DOHH2 (cell line): ENCODE measurements around the gene LAPTM5.

Experiments used
- H3F3A ChIP-seq: fragments of 200-600 bp; sonication (generic), shearing (Covaris generic); 2 replicates; pipeline ENCODE4 v1.6.0; 2016; ENCODE audit warnings: antibody characterized with exemption, mild to moderate bottlenecking; ENCODE audit not compliant: control insufficient read depth, insufficient read depth
- H3K27ac ChIP-seq: fragments of 200-600 bp; sonication (generic); 2 replicates; pipeline ENCODE4 v1.5.1; 2014; ENCODE audit warnings: low read depth, mild to moderate bottlenecking, low read length, moderate library complexity
- H3K27me3 ChIP-seq: fragments of 200-600 bp; sonication (generic); 2 replicates; pipeline ENCODE4 v1.6.1; 2014; ENCODE audit warnings: mild to moderate bottlenecking, low read length, mixed read lengths; ENCODE audit not compliant: control insufficient read depth
- H3K36me3 ChIP-seq: fragments of 200-600 bp; sonication (generic); 2 replicates; pipeline ENCODE4 v1.6.1; 2014; ENCODE audit warnings: mild to moderate bottlenecking, low read length, moderate library complexity, mixed read lengths; ENCODE audit not compliant: control insufficient read depth
- H3K4me1 ChIP-seq: fragments of 200-600 bp; sonication (generic); 2 replicates; pipeline ENCODE4 v1.6.1; 2014; ENCODE audit warnings: mild to moderate bottlenecking, low read length, mixed read lengths; ENCODE audit not compliant: control insufficient read depth
- H3K4me2 ChIP-seq: fragments of 200-600 bp; sonication (generic); 2 replicates; pipeline ENCODE4 v1.6.0; 2014; ENCODE audit warnings: mild to moderate bottlenecking, low read length, moderate library complexity
- H3K4me3 ChIP-seq: fragments of 200-600 bp; sonication (generic); 2 replicates; pipeline ENCODE4 v1.5.1; 2014; ENCODE audit warnings: mild to moderate bottlenecking, low read length, mixed read lengths
- H3K79me2 ChIP-seq: fragments of 200-600 bp; sonication (generic); 2 replicates; pipeline ENCODE4 v1.6.1; 2014; ENCODE audit warnings: mild to moderate bottlenecking, low read length, mixed read lengths; ENCODE audit not compliant: control insufficient read depth
- H3K9me2 ChIP-seq: fragments of 200-600 bp; sonication (generic); replicated peaks from 2 replicates; pipeline ENCODE4 v1.6.1; 2014; ENCODE audit warnings: mild to moderate bottlenecking, low read length, mixed read lengths; ENCODE audit not compliant: control insufficient read depth
- H3K9me3 ChIP-seq: fragments of 200-600 bp; sonication (generic); 2 replicates; pipeline ENCODE4 v1.6.1; 2014; ENCODE audit warnings: antibody characterized with exemption, low read length, mixed read lengths; ENCODE audit not compliant: control insufficient read depth, insufficient read depth
- H4K20me1 ChIP-seq: fragments of 200-600 bp; sonication (generic); 2 replicates; pipeline ENCODE4 v1.6.0; 2014; ENCODE audit warnings: low read depth, mild to moderate bottlenecking, antibody characterized with exemption, low read length, moderate library complexity; ENCODE audit not compliant: control insufficient read depth, insufficient read depth
- EZH2phosphoT487 ChIP-seq: fragments of 200-600 bp; sonication (generic); IDR thresholded peaks from 2 replicates; pipeline ENCODE4 v1.6.1; 2017; ENCODE audit warnings: borderline replicate concordance, mild to moderate bottlenecking, antibody characterized with exemption, low read length, moderate library complexity, mixed read lengths
- TF ChIP-seq, protein P1 (sequence below): fragments of 200-600 bp; sonication (generic); IDR thresholded peaks from one replicate; pipeline ENCODE4 v1.5.1; 2014; ENCODE audit warnings: antibody characterized with exemption, mild to moderate bottlenecking, low read depth, low read length; ENCODE audit not compliant: poor library complexity, severe bottlenecking

The LAPTM5 gene

DNA sequence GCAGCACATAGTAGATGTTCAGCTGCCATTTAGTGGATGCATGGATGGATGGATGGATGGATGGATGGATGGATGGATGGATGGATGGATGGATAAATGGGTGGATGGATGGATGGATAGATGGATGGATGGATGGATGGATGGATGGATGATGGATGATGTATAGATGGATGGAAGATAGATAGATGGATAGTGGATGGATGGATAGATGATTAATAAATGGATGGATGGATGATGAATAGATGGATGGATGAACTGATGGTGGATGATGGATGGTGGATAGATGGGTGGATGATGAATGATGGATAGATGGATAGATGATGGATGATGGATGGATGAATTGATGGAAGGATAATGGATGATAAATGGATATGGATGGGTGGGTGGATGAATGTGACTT is 54.8 kb downstream of the LAPTM5 start:
- Histone ChIP-seq H3K27ac (no peak overlapping the region), H4K20me1 (no peaks in the 10 kb centered on the region), H3K4me1 (no peaks in the 10 kb centered on the region), H3K4me2 (no peak overlapping the region), H3K27me3 (peaks cover 3% of the 10 kb centered on the region; the same call in 1 of the 2 replicates), H3K4me3 (no peak overlapping the region), H3K9me3 (no peaks in the 10 kb centered on the region), H3K36me3 (no peaks in the 10 kb centered on the region), H3K79me2 (no peaks in the 10 kb centered on the region), H3F3A (no peaks in the 10 kb centered on the region), H3K9me2 (no peaks in the 10 kb centered on the region)
- TF ChIP-seq EZH2phosphoT487 = no peak

DNA sequence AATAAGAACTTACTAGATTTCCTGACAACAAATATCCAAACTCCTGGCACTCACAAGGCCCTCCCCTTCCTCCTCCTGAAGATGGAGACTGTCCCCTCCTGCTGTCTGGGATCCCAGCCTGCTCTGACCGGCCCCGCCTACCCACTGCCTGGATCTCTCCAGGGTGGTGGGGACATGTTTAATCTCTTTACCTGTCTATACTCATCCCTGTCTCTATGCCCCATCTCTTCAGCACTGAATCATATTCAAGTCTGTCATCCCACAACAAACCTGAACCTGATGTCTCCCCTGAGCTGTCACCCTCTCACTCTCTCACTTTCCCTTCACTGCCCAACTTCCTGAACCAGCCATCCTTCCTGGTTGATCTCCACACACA is 56.3 kb downstream of the LAPTM5 start:
- Histone ChIP-seq H3K36me3 (no peaks in the 10 kb centered on the region), H3K4me1 (no peaks in the 10 kb centered on the region), H3F3A (no peaks in the 10 kb centered on the region), H3K27ac (no peak overlapping the region), H3K4me3 (no peak overlapping the region), H4K20me1 (no peaks in the 10 kb centered on the region), H3K9me3 (no peaks in the 10 kb centered on the region), H3K4me2 (no peak overlapping the region), H3K79me2 (no peaks in the 10 kb centered on the region), H3K27me3 (peaks cover 7% of the 10 kb centered on the region), H3K9me2 (no peaks in the 10 kb centered on the region)
- TF ChIP-seq, protein P1, sequence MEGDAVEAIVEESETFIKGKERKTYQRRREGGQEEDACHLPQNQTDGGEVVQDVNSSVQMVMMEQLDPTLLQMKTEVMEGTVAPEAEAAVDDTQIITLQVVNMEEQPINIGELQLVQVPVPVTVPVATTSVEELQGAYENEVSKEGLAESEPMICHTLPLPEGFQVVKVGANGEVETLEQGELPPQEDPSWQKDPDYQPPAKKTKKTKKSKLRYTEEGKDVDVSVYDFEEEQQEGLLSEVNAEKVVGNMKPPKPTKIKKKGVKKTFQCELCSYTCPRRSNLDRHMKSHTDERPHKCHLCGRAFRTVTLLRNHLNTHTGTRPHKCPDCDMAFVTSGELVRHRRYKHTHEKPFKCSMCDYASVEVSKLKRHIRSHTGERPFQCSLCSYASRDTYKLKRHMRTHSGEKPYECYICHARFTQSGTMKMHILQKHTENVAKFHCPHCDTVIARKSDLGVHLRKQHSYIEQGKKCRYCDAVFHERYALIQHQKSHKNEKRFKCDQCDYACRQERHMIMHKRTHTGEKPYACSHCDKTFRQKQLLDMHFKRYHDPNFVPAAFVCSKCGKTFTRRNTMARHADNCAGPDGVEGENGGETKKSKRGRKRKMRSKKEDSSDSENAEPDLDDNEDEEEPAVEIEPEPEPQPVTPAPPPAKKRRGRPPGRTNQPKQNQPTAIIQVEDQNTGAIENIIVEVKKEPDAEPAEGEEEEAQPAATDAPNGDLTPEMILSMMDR = no peak
- no peak for TF ChIP-seq EZH2phosphoT487

DNA sequence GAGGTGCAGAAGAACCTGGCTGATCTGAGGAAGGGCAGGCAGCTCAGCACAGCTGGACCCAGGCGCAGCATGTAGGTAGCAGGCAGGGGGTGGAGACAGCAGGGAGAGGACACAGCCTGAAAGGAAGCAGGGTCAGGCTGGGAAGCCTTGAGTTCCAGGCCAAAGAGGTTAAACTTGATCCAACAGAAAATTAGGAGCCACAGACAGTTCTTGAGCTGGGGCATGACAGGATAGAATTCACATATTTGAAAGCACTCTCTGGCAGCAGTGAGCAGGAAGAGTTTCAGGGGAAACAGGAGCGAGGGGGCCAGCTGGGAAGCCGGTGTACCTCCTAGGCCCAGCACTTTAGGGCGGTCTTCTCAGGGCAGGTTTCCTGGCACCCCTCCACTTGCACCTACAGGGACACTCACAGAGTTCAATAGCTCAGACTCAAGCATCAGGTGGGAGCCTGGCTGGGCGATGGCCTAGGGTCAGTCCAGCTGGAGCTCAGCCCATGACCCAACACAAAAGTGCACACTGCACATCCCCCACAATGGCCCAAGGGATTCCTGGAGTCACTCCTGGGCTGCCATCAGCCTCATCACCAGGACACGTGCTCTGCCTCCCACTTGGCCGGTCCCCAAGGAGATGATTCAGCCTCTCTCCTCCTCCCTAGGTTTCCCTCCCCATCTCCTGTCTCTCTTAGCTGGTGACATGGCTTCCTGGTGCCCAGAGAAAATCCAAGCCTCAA is 56.9 kb downstream of the LAPTM5 start:
- H3K4me3 ChIP-seq = no peak overlapping the region
- no peaks in the 10 kb centered on the region for H3K4me1 ChIP-seq
- H3K4me2 ChIP-seq = no peak overlapping the region
- TF ChIP-seq EZH2phosphoT487 = no peak
- TF ChIP-seq, protein P1 = no peak
- H3K27ac ChIP-seq = no peak overlapping the region
- no peaks in the 10 kb centered on the region for H4K20me1 ChIP-seq
- H3K9me2 ChIP-seq = no peaks in the 10 kb centered on the region
- H3K27me3 ChIP-seq = peaks cover 7% of the 10 kb centered on the region
- no peaks in the 10 kb centered on the region for H3K9me3 ChIP-seq
- no peaks in the 10 kb centered on the region for H3K36me3 ChIP-seq
- no peaks in the 10 kb centered on the region for H3K79me2 ChIP-seq
- H3F3A ChIP-seq = no peaks in the 10 kb centered on the region

DNA sequence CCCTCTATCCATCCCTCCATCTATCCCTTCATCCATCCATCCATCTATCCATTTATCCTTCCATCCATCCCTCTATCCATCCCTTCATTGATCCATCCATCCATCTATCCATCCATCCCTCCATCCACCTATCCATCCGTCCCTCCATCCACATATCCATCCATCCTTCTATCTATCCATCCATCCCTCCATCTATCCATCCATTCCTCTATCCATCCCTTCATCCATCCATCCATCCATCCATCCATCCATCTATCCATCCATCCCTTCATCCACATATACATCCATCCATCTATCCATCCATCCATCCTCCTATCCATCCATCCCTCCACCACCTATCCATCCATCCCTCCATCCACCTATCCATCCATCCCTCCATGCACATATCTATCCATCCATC is 57.8 kb downstream of the LAPTM5 start:
- TF ChIP-seq, protein P1 = no peak
- TF ChIP-seq EZH2phosphoT487 = no peak
- Histone ChIP-seq H3K9me2 (no peaks in the 10 kb centered on the region), H3K4me3 (no peak overlapping the region), H3K9me3 (no peaks in the 10 kb centered on the region), H3K4me2 (no peak overlapping the region), H3K36me3 (no peaks in the 10 kb centered on the region), H4K20me1 (no peaks in the 10 kb centered on the region), H3K4me1 (no peaks in the 10 kb centered on the region), H3F3A (no peaks in the 10 kb centered on the region), H3K27ac (no peak overlapping the region), H3K79me2 (no peaks in the 10 kb centered on the region), H3K27me3 (peaks cover 11% of the 10 kb centered on the region)
